ENCODE measurements around the gene HLA-DMB.

- TF ChIP-seq, protein P1, sequence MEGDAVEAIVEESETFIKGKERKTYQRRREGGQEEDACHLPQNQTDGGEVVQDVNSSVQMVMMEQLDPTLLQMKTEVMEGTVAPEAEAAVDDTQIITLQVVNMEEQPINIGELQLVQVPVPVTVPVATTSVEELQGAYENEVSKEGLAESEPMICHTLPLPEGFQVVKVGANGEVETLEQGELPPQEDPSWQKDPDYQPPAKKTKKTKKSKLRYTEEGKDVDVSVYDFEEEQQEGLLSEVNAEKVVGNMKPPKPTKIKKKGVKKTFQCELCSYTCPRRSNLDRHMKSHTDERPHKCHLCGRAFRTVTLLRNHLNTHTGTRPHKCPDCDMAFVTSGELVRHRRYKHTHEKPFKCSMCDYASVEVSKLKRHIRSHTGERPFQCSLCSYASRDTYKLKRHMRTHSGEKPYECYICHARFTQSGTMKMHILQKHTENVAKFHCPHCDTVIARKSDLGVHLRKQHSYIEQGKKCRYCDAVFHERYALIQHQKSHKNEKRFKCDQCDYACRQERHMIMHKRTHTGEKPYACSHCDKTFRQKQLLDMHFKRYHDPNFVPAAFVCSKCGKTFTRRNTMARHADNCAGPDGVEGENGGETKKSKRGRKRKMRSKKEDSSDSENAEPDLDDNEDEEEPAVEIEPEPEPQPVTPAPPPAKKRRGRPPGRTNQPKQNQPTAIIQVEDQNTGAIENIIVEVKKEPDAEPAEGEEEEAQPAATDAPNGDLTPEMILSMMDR (IDR thresholded peaks at IDR 0.05): no peak
- no peak for TF ChIP-seq ZFX (IDR thresholded peaks at IDR 0.05; ENCODE audit: borderline replicate concordance)
These were observed 46.5 kb downstream of the HLA-DMB start for GRCh38 chr6:32894085-32895005.

Data from 22Rv1 (cell line).